NCI-H2107 treated with DMSO at 0.1 percent for 48 hours (cell line): Measurements from ENCODE around the gene MAPK13.
"Not testable (repeated sequence)": the region's sequence is repeated elsewhere in the genome, so short reads cannot be mapped to it uniquely, and the experiment has no call there.

Experiments
- DNase-seq: peaks from one replicate; lab custom pipeline; 2025; ENCODE audit not compliant: unreplicated experiment; lab: John Stamatoyannopoulos, UW

MAPK13 gene

DNA sequence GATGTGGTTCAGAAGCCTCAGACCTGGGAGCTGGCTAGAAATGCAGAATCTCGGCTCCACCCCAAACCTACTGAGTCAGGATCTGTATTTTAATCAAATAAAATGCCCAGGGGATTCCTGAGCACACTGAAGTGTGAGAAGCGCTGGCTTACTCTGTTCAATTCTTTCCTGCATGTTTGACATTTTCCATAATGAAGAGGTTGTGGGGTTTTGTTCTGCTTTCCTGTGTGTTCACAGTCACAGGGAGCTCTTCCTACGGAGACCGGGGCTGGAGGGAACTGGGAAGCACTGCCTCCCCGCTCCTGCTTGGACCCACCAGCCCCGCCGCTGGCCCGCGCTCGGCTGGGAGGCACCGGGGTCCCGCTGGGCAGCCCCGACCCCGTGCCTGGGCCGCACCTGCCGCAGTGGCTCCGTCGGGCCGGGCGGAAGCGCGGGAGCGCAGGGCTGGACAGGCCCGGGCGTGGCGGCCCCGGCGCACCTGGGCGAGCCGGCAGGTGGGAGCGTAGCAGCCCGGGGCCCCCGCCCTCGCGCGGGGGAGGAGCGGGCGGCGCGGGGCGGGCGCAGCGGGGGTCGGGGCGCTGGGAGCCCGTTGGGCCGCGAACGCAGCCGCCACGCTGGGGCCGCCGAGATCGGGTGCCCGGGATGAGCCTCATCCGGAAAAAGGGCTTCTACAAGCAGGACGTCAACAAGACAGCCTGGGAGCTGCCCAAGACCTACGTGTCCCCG, at the start of gene MAPK13:
Gene MAPK13 (plus strand): TSS at position 573 of the 726 bp plus-strand sequence. CDS start 70 bp downstream, at position 643.
- DNase-seq = peak; percentile 11

DNA sequence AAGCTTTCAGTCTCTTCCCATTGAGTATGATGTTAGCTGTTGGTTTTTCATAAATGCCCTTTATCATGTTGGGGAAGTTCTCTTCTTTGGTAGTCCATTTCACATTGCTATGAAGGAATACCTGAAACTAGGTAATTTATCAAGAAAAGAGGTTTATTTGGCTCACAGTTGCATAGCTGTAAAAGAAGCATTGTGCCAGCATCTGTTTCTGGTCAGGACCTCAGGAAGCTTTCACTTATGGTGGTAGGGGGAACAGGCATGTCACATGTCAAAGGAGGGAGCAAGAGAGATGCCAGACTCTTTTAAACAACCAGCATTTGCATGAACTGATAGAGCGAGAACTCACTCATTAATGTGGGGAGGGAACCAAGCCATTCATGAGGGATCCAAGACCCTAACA, 48.0 kb upstream of the MAPK13 start:
- no peak for DNase-seq

DNA sequence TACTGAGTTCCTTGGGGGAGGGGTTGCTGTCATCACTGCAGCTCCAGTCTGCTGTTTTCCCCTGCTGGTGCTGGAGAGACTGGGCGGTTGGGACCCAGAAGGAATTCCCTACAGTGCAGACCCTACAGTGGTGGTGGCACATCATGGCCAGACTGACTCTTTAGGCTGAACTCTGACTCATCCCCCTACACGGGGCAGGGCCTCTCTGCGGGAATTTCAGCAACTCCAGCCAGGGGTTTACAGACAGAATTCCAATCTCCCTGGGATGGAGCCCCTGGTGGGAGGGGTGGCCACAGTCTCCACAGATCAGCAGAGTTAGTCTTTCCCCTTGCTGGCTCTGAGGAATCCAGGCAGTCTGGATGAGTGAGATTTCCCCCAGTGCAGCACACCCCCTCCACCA, 46.9 kb upstream of the MAPK13 start:
- DNase-seq = no peak

DNA sequence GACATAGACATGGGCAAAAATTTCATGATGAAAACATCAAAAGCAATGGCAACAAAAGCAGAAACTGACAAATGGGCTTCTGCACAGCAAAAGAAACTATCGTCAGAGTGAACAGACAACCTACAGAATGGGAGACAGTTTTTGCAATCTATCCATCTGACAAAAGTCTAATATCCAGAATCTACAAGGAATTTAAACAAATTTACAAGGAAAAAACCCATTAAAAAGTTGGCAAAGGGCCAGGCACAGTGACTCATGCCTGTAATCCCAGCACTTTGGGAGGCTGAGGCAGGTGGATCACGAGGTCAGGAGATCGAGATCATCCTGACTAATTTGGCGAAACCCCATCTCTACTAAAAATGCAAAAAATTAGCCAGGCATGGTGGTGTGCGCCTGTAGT, 42.1 kb upstream of the MAPK13 start:
- not testable (repeated sequence) for DNase-seq

GRCh38 chr6:36089048-36089447, 41.3 kb upstream of the MAPK13 start:
- DNase-seq = no peak

DNA sequence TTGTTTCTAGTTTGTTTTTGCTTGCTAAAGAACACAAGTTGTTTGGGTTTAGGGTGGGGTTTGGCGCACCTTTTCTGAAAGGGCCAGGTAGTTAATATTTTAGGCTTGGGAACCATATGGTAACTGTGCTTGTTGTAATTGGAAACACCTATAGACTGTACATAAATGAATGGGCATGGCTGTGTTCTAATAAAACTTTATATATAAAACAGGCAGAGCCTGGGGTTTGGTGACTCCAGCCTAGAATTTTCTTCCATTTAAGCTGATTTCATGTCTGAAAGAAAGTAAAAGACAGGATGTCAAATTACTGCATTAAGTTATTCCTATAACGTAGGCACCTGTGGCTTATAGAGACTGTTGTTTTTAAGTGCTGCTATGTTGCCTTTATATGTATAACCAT, 36.1 kb upstream of the MAPK13 start:
- DNase-seq = no peak

DNA sequence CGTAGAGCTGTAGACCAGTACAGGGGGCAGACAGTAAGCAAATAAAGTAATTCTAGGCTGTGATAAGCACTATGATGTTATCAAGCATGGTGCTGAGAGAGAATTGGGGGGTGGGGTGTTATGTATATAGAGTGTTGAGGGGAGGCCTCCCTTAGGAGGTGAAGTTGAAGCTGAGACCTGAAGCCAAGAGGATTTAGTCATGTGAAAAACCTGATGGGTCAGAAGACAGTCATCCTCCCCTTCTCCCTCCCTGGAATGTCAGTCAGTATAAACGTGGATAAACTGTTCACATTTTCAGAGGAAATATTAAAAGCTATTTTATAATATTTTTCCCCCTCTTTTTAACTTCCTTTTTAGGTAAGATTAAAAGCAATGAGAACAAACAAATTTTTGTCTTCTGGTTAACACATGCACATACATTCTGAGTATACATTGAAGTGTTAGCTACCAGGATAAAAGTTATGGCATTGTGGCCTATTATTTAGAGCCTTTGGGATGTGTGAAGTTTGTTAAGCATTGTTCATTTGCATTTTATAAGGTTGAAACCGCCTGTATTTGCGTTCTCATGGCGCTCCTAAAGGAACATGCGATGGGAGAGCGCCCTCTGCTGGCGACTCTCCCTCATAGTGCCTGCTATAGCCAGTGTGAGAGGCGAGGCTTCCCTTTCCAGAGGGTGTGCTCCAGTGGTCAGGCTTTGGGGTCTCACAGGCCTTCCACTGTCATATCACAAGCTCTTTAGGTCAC, 35.4 kb upstream of the MAPK13 start:
- DNase-seq = peak; percentile 10

DNA sequence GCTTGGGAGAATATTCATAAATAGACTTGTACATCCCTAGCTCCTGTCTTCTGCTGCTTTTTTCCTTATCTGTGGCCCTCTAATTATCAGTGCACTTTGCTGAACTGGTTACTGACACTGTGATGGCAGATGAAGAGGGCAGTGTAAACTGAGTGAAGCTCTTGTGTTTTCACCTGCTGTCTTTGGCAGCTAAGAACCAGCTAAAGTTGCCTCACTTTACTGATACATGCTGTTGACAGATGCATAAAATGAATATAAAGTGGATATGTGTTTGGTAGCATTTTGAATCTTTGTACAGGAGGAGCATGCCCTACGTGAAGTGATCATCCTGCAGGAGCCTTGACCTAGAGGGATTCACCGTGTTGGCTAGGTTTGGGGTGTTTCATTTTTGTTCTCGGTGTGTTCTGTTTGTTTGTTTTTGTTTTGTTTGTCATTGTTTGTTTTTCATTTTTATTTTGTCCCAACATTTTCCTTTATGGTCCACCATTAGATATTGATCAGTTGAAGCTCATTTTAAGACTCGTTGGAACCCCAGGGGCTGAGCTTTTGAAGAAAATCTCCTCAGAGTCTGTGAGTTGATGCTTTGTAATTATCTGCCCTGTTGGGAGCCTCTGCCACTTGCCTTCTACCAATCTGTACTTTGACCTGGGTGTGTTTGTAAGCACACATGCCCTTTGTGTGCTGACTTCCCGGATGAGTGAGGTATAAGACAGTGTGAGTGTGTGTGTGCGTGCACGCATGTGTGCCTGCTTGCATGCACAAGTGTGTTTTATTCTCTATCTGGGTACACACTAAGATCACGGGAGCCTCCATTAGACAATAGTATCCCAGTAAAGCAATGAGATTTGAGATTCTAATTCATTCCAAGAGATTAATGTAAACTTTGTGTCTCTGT, 34.6 kb upstream of the MAPK13 start:
- DNase-seq = no peak

DNA sequence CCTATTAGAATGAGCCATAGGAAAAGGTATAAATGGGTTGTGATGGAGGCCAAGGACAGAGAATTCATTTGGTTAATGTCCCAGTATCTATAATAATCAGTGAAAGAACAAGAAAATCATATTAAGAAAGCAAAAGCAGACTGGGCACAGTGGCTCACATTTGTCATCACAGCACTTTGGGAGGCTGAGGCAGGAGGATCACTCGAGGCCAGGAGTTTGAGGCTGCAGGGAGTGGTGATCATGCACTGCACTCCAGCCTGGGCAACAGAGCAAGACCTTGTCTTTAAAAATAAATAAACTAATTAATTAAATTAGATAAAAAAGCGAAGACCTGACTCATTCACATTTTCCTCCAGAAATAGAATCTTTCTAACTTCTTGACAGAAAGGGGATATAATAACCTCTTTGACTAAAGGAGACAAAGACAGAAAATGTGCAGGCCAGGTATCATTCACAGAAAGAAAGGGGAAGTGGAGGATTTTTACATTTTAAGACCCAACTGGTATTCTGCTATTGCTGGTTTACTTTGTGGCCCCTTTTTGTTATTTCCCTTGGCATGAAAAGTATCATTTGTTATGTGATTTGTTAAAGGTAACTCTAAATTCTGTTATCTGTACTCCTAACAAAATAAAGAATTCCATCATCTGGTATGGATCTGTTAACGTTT, 31.9 kb upstream of the MAPK13 start:
- no peak for DNase-seq

GRCh38 chr6:36098920-36099647, 31.2 kb upstream of the MAPK13 start:
- no peak for DNase-seq

GRCh38 chr6:36099869-36100483, 30.3 kb upstream of the MAPK13 start:
- no peak for DNase-seq

- no peak for DNase-seq
These were observed 28.6 kb upstream of the MAPK13 start for GRCh38 chr6:36101691-36102090.

GRCh38 chr6:36102853-36103252, 27.5 kb upstream of the MAPK13 start:
- DNase-seq = no peak

- no peak for DNase-seq
These were observed 25.5 kb upstream of the MAPK13 start for GRCh38 chr6:36104836-36105235.

DNA sequence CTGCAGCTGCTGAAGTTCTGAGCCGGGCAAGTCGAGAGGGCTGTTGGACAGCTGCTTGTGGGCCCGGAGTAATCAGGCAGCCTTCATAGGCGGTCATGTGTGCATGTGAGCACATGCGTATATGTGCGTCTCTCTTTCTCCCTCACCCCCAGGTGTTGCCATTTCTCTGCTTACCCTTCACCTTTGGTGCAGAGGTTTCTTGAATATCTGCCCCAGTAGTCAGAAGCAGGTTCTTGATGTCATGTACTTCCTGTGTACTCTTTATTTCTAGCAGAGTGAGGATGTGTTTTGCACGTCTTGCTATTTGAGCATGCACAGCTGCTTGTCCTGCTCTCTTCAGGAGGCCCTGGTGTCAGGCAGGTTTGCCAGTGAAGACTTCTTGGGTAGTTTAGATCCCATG, 21.2 kb upstream of the MAPK13 start:
- no peak for DNase-seq

GRCh38 chr6:36110050-36110449, 20.3 kb upstream of the MAPK13 start:
- DNase-seq = no peak

- no peak for DNase-seq
These were observed 19.4 kb upstream of the MAPK13 start for GRCh38 chr6:36110863-36111262.

DNA sequence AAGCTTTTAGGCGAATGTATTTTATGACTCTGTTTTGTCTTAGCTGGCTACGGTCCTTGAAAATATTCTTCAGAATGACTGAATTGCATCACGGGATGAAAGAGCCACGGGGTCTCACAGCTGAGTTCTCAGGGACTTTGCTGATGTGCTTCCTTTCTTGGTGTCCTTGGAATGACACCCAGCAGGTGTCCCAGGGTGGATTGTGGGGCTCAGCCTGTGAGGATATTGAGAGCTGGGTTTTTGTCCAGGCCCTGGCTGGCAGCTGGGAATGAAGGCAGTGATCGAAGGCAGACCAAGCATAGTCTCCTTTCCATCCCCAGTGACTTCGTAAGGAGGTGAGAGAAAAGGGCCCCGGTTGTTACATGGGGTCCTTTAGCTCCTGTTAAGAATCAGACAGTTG, 18.8 kb upstream of the MAPK13 start:
- no peak for DNase-seq

DNA sequence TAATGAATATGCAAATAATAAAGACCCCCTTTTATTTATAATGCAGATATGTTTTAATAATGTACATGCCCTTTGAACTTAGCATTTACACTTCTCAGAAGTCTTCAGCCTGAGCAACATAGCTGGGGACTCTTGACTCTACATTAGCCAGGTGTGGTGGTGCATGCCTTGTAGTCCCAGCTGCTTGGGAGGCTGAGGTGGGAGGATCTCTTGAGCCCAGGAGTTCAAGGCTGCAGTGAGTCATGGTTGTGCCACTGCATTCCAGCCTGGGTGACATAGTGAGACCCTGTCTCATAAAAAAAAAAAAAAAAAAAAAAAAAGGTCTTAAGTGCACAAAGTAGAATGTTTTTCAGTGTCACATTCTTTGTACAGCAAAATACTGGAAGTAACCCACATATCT, 17.3 kb upstream of the MAPK13 start:
- DNase-seq = no peak

DNA sequence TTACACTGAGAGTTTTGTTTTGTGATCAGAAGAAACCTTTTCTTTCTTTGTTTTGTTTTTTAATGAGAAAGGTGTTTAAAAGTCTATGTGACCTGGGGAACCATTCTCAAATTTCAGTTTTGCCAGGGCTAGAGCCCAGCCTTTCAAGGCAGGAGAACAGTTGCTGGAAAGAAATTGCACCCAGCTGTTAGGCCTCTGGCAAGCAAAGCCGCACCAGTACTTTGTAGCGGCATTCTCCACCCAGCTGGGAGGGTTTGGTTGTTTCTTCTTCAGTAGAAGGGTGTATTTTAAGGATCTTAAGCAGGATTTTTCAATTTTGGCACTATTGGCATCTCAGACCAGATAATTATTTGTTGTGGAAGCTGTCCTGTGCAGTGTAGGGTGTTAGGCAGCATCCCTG, 16.6 kb upstream of the MAPK13 start:
- no peak for DNase-seq
